Measurements from ENCODE around the gene CES1. TPM values are rescaled to one million over a fixed set of nuclear protein-coding genes. Genes with fewer than 3 reads are reported as not detected.

CES1 gene
- total and polyA plus RNA-seq, 10 of the 15 experiments (the other 5 are each of a cell fraction or from before 2014, with no cell fraction given): 0.08 to 0.69 (median 0.27) TPM; not detected in 6

DNA sequence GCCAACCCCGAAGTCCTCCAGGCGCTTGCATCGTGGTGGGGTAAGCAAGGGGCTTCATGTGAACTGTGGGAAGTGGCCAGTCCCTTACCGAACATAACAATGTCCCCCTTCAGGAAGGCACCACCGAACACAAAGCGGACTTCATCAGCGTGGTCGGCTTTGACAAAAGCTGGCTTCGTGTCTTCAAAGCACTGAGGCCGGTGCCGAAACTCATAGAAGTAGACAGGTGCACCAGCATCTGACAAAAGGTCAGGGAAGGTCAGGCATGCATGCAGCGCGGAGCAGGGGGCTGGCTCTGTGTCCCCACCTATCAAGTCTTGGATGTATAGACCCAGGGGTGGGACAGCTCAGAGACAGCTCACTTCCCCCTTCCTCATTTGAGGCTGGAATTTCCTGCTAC is 16.6 kb upstream of the CES1 start (continued):
- TF ChIP-seq, protein P1, sequence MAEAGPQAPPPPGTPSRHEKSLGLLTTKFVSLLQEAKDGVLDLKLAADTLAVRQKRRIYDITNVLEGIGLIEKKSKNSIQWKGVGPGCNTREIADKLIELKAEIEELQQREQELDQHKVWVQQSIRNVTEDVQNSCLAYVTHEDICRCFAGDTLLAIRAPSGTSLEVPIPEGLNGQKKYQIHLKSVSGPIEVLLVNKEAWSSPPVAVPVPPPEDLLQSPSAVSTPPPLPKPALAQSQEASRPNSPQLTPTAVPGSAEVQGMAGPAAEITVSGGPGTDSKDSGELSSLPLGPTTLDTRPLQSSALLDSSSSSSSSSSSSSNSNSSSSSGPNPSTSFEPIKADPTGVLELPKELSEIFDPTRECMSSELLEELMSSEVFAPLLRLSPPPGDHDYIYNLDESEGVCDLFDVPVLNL (IDR thresholded peaks at IDR 0.05; ENCODE audit: low read depth, low read length): no peak
- TF ChIP-seq YBX1 (IDR thresholded peaks at IDR 0.05) (no peak), RUNX3 (IDR thresholded peaks at IDR 0.05; ENCODE audit: low read length) (no peak)

DNA sequence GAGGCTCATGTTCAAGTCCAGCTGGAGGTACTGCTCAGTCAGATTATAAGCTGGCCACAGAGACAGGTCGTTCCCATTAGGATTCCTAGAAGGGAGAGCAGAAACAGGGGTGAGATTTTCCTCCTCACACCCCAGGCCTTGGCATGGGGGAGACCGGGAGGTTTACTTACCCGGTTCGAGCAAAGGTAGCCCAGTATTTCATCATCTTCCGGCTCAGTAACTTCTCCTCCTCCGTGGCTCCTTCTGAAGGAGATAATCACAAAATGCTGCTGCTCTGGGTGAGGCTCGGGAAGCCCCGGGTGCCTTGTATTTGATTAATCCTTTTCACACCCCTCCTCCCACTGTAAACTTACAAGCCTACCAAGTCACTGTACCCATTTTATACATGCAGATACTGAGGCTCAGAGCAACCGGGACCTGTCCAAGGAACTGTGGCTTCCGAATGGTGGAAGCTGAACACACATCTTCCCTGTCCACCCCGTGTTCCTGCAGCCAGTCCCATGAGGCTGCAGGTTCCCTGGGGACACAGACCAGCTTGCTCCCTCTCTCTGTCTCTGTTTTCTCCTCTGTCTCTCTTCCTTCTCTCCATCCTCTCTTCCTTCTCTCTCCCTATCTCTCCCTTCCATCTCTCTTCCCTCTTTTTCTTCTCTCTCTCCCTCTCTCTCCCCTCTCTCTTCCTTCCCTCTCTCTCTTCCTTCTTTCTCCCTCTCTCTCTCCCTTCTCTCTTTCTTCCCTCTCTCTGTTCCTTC is 13.9 kb upstream of the CES1 start:
- in situ Hi-C loops (cut with MboI): no loop called here
- RAD21 ChIA-PET (ENCODE audit: unreplicated experiment): no interaction called here
- no peak overlapping the region for H3K9ac ChIP-seq (ENCODE audit: control insufficient read depth, insufficient read depth, low read length)
- H3K9me3 ChIP-seq (replicated peaks; ENCODE audit: control insufficient read depth, insufficient read depth, low read length): no peaks in the 10 kb centered on the region
- no peaks in the 10 kb centered on the region for H4K20me1 ChIP-seq (ENCODE audit: control insufficient read depth, insufficient read depth)
- H3K27me3 ChIP-seq (replicated peaks in 1 of 2; ENCODE audit: control insufficient read depth in 2 of 2, insufficient read depth in 2 of 2, low read length in 1 of 2): no peaks in the 10 kb centered on the region
- no peak for FAIRE-seq
- no TSS peak for BruUV-seq (replicated peaks)
- 28% methylated on average over 11 of the region's 11 CpGs for WGBS (ENCODE audit: insufficient coverage, insufficient replicate concordance, low lambda C conversion rate, missing lambda C conversion rate)
- DNase-seq (ENCODE audit: low read depth, low spot score): no peak
- H3K36me3 ChIP-seq (ENCODE audit: control insufficient read depth in 2 of 2, insufficient read depth in 2 of 2, low read length in 1 of 2): no peaks in the 10 kb centered on the region
- CTCF ChIA-PET: interaction anchor here (1.7 kb wide), 1 partner anchor 143 kb away, joined by 5 read pairs; no protein-coding TSS in a partner anchor
- ATAC-seq: no peak
- intact Hi-C loops (cut with micrococcal nuclease; ENCODE audit: unreplicated experiment): no loop called here
- no peak overlapping the region for H2AFZ ChIP-seq (ENCODE audit: control insufficient read depth, low read depth, low read length)
- no peak overlapping the region for H3K27ac ChIP-seq (ENCODE audit: control insufficient read depth, insufficient read depth)
- SMC1A ChIA-PET (ENCODE audit: uncharacterized antibody, unreplicated experiment): no interaction called here
- TF ChIP-seq CHD4 (IDR thresholded peaks at IDR 0.05): no peak
- TF ChIP-seq YY1 (IDR thresholded peaks at IDR 0.05; ENCODE audit: low read depth, low read length): no peak
- no peak for TF ChIP-seq DPF2 (IDR thresholded peaks at IDR 0.05)
- H3K4me2 ChIP-seq (ENCODE audit: control insufficient read depth, insufficient read depth): no peak overlapping the region
- no peaks in the 10 kb centered on the region for H3K79me2 ChIP-seq (ENCODE audit: control insufficient read depth, insufficient read depth, low read length)
- POLR2A ChIA-PET: no interaction called here
- H3K4me3 ChIP-seq: no peak overlapping the region
- no peaks in the 10 kb centered on the region for H3K4me1 ChIP-seq (ENCODE audit: control insufficient read depth, insufficient read depth, low read length)
